Fibroblast of pulmonary artery (primary cell): Measurements from ENCODE around the gene NPDC1.

Experiments
- DNase-seq: peaks from one replicate; pipeline ENCODE4 v3.0.0-alpha.2; 2010; ENCODE audit warnings: low read depth
- H3K4me3 ChIP-seq: replicated peaks from 2 replicates; pipeline ENCODE4 v1.5.1; 2011; ENCODE audit warnings: low read depth, mild to moderate bottlenecking, control low read depth, low read length, moderate library complexity
- TF ChIP-seq, protein P1 (sequence below): IDR thresholded peaks from 2 replicates; pipeline ENCODE4 v1.5.1; 2011; ENCODE audit warnings: mild to moderate bottlenecking, control low read depth, low read length, inconsistent platforms; ENCODE audit errors: missing control alignments

The NPDC1 gene

GRCh38 chr9:137027369-137028262 lies 18.4 kb downstream of the NPDC1 start, which contains the start of gene ABCA2:
Gene ABCA2 (minus strand): TSS chr9:137028237. CDS start chr9:137028140, 97 bp downstream.
- TF ChIP-seq, protein P1, sequence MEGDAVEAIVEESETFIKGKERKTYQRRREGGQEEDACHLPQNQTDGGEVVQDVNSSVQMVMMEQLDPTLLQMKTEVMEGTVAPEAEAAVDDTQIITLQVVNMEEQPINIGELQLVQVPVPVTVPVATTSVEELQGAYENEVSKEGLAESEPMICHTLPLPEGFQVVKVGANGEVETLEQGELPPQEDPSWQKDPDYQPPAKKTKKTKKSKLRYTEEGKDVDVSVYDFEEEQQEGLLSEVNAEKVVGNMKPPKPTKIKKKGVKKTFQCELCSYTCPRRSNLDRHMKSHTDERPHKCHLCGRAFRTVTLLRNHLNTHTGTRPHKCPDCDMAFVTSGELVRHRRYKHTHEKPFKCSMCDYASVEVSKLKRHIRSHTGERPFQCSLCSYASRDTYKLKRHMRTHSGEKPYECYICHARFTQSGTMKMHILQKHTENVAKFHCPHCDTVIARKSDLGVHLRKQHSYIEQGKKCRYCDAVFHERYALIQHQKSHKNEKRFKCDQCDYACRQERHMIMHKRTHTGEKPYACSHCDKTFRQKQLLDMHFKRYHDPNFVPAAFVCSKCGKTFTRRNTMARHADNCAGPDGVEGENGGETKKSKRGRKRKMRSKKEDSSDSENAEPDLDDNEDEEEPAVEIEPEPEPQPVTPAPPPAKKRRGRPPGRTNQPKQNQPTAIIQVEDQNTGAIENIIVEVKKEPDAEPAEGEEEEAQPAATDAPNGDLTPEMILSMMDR: no peak
- DNase-seq: peak; percentile 14
- peak within 1 kb of the TSS; percentile 52 for H3K4me3 ChIP-seq

DNA sequence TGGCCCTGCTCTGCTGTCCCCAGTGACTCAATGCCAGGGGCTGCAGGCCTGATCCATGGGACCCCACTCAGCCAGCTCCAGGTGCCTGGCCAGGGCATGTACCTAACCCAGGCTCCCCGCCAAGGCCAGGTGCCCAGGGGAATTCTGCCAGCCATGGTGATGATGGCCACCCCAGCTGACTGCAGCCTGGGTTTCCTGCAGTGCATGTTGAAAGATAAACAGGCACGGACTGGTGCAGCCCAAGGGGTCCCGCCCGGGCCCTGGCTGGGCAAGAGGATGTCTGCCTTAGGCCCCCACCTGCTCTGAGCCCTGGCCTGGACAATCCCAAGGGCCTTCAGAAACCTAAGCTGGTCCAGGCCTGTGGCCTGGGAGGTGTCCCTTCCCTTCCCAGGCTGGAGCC lies 19.1 kb downstream of the NPDC1 start:
- TF ChIP-seq, protein P1: no peak
- H3K4me3 ChIP-seq: no peak overlapping the region
- DNase-seq: no peak

DNA sequence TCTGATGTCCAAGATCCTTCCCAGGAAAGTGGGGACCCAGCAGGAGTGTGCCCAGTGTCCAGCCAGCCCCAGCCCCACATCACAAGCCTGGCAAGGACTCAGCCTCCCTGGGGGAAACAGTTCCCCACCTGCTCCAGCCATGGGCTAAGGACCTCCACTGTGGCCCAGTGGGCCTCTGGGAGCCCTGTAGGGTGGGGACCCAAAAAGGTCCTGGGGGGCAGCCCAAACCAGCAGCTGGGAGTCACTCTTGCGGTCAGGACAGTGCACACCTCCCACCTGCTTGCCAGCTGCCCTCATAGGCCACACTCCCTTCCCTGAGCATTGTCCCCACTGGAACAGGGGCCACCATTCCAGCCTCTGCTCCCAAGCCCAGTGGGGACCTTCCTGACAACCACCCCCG lies 19.6 kb downstream of the NPDC1 start:
- TF ChIP-seq, protein P1: no peak
- no peak for DNase-seq

DNA sequence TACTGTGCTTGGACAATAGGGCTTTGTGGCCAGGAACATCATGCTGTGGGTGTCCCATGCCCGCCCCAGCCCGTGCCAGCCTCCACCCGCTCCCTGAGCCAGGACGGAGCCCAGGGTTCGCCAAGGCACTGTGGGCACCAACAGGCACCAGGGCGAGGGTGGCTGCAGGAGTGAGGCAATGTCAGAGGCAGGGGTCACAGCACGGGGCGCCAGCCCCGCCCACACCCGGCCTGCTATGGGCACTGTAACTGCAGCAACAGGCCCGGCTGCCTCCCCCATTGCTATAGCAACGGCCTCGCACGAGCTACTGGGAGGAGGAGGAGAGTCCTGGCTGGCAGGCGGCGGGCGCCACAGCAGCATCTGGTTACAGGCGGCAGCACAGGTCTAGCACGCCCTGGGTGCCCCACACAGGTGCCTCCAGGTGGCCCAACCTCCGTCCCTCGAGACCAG lies 20.4 kb downstream of the NPDC1 start:
- H3K4me3 ChIP-seq: no peak overlapping the region
- DNase-seq: no peak
- TF ChIP-seq, protein P1: no peak

More for the DNA sequence above, 19.6 kb downstream of the NPDC1 start:
- no peak overlapping the region for H3K4me3 ChIP-seq

DNA sequence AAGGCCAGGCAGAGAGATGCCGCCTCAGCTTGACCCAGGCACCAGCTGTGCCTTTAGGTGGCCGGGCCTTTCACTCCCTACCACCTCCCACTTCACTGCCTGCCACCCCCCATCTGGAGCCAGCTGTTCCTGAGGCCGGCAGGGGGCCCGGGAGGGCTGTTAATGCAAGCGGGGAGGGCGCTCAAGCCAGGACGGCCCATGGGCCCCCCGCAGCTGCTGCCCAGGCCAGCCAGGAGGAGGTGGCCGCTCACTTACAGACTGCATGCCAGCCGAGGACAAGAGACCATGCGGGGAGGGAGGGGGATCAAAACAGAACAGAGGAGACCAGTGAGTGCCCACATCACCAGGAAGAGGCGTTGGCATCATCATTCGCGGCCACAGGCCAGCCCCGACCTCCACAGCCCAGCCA lies 22.4 kb downstream of the NPDC1 start:
- TF ChIP-seq, protein P1: no peak
- DNase-seq: no peak
- H3K4me3 ChIP-seq: no peak overlapping the region

DNA sequence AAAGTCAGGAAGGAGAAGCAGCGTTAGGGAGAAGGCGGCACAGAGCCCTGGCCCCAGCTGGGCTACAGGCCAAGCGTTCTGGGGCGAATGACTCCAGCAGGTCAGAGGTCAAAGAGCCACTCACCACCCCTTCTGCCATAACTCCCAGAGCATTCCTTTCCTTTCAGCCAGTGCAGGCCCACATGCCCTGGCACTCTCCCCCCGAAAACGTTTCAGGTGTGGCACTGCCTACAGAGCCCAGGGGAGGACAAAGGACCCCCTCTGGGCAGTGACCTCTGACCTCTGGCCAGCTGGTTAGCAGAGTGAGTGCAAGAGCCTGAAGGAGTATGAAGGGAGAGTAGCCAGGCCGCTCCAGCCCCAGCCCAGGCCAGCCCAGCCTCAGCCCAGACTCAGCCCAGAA lies 22.8 kb downstream of the NPDC1 start:
- TF ChIP-seq, protein P1: no peak
- H3K4me3 ChIP-seq: no peak overlapping the region
- DNase-seq: no peak
